GM23338 (cell line): ENCODE data around the gene THY1. TPM values are rescaled to one million over a fixed set of nuclear protein-coding genes. Genes with fewer than 3 reads are reported as not detected.

Experiments used
- ATAC-seq: fragments of 200-7000 bp; cut with Tn5 transposase; 3 replicates; pipeline ENCODE4 v1.9.1; 2020
- DNase-seq: peaks from one replicate; pipeline ENCODE4 v3.0.0-alpha.2; 2015; ENCODE audit warnings: low spot score
- H2AFZ ChIP-seq: fragments of 200-600 bp; sonication (generic); 2 replicates; pipeline ENCODE4 v1.8.0; 2016; ENCODE audit warnings: antibody characterized with exemption, mild to moderate bottlenecking, moderate library complexity
- H3F3A ChIP-seq: fragments of 200-600 bp; sonication (generic); replicated peaks from 2 replicates; pipeline ENCODE4 v1.8.0; 2017; ENCODE audit warnings: antibody characterized with exemption, mixed run types, low read depth
- H3K27ac ChIP-seq: fragments of 200-600 bp; sonication (generic); 2 replicates; pipeline ENCODE4 v1.6.1; 2016; ENCODE audit warnings: low read depth
- H3K27me3 ChIP-seq: fragments of 200-600 bp; sonication (generic); 2 replicates; pipeline ENCODE4 v1.8.0; 2016; ENCODE audit warnings: mild to moderate bottlenecking, mixed run types, moderate library complexity; ENCODE audit not compliant: insufficient read depth
- H3K36me3 ChIP-seq: fragments of 200-600 bp; sonication (generic); 2 replicates; pipeline ENCODE4 v1.8.0; 2016; ENCODE audit warnings: mild to moderate bottlenecking; ENCODE audit not compliant: insufficient read depth
- H3K4me1 ChIP-seq: fragments of 200-600 bp; sonication (generic); 2 replicates; pipeline ENCODE4 v1.8.0; 2016; ENCODE audit warnings: mild to moderate bottlenecking, moderate library complexity; ENCODE audit not compliant: insufficient read depth
- H3K4me2 ChIP-seq: fragments of 200-600 bp; sonication (generic); 2 replicates; pipeline ENCODE4 v1.7.1; 2017; ENCODE audit warnings: mixed run types
- H3K4me3 ChIP-seq: fragments of 200-600 bp; sonication (generic); 2 replicates; pipeline ENCODE4 v1.6.1; 2016; ENCODE audit warnings: mixed run types
- H3K79me2 ChIP-seq: fragments of 200-600 bp; sonication (generic); replicated peaks from 2 replicates; pipeline ENCODE4 v1.8.0; 2017; ENCODE audit warnings: mild to moderate bottlenecking; ENCODE audit not compliant: insufficient read depth
- H3K9me2 ChIP-seq: fragments of 200-600 bp; sonication (generic); 2 replicates; pipeline ENCODE4 v1.8.0; 2017; ENCODE audit not compliant: insufficient read depth
- H4K20me1 ChIP-seq: fragments of 200-600 bp; sonication (generic); replicated peaks from 2 replicates; pipeline ENCODE4 v1.8.0; 2017; ENCODE audit warnings: mild to moderate bottlenecking; ENCODE audit not compliant: insufficient read depth
- H3K27ac Mint-ChIP-seq: 2 replicates; pipeline ENCODE4 v1.8.0; 2020; ENCODE audit warnings: inconsistent platforms, mild to moderate bottlenecking, moderate library complexity, mixed read lengths
- H3K27me3 Mint-ChIP-seq: 3 replicates; pipeline ENCODE4 v1.8.0; 2022; ENCODE audit warnings: low read depth, mild to moderate bottlenecking, moderate library complexity, mixed read lengths, inconsistent platforms; ENCODE audit not compliant: insufficient read depth, poor library complexity
- H3K36me3 Mint-ChIP-seq: 3 replicates; pipeline ENCODE4 v1.8.0; 2021; ENCODE audit warnings: low read depth, mild to moderate bottlenecking, inconsistent platforms, moderate library complexity, mixed read lengths
- H3K4me1 Mint-ChIP-seq: 3 replicates; pipeline ENCODE4 v1.8.0; 2020; ENCODE audit warnings: mild to moderate bottlenecking, inconsistent platforms, mixed read lengths
- H3K4me3 Mint-ChIP-seq: 3 replicates; pipeline ENCODE4 v1.8.0; 2021; ENCODE audit warnings: moderate library complexity, mild to moderate bottlenecking, inconsistent platforms, mixed read lengths
- H3K9me3 Mint-ChIP-seq: 3 replicates; pipeline ENCODE4 v1.8.0; 2020; ENCODE audit warnings: moderate library complexity, mild to moderate bottlenecking, inconsistent platforms, mixed read lengths
- CREB1 ChIP-seq: fragments of 250-450 bp; sonication (Bioruptor Pico); IDR thresholded peaks from 2 replicates; pipeline ENCODE4 v1.5.0; 2020; ENCODE audit warnings: low read depth, mild to moderate bottlenecking, moderate library complexity
- EZH2 ChIP-seq: fragments of 200-600 bp; sonication (generic); IDR thresholded peaks from one replicate; pipeline ENCODE4 v1.8.0; 2017; ENCODE audit warnings: antibody characterized with exemption, mild to moderate bottlenecking, low read depth; ENCODE audit not compliant: unreplicated experiment
- EZH2phosphoT487 ChIP-seq: fragments of 200-600 bp; sonication (generic); IDR thresholded peaks from one replicate; pipeline ENCODE4 v1.8.1; 2018; ENCODE audit warnings: antibody characterized with exemption; ENCODE audit not compliant: unreplicated experiment
- JUNB ChIP-seq: IDR thresholded peaks from one replicate; pipeline ENCODE4 v1.6.1; 2016; ENCODE audit warnings: antibody characterized with exemption; ENCODE audit not compliant: unreplicated experiment
- POLR2AphosphoS5 ChIP-seq: IDR thresholded peaks from 2 replicates; pipeline ENCODE4 v1.6.1; 2016; ENCODE audit warnings: antibody characterized with exemption, low read depth
- ZNF114 ChIP-seq: fragments of 250-450 bp; sonication (Bioruptor Pico); IDR thresholded peaks from 2 replicates; pipeline ENCODE4 v1.5.0; 2020; ENCODE audit warnings: mild to moderate bottlenecking, moderate library complexity
- ZNF331 ChIP-seq: fragments of 250-450 bp; sonication (Bioruptor Pico); IDR thresholded peaks from 2 replicates; pipeline ENCODE4 v1.5.0; 2020; ENCODE audit warnings: low read depth, mild to moderate bottlenecking, moderate library complexity
- polyA plus RNA-seq: library from polyadenylated mRNA; unstranded; fragments of >200 nt; fragmentation: Nextera tagmentation; extraction: Ambion mirVana; gene quantifications from 2 replicates; pipeline ENCODE4 v1.2.1, GENCODE V29; 2016
- total RNA-seq: library from RNA; depleted of rRNA; stranded (reverse); fragments of >200 nt; shearing (Covaris generic); gene quantifications from 2 replicates; pipeline ENCODE4 v1.2.3, GENCODE V29; 2014
- TF ChIP-seq, protein P1 (sequence below): IDR thresholded peaks from one replicate; pipeline ENCODE4 v1.6.1; 2018; ENCODE audit warnings: antibody characterized with exemption; ENCODE audit not compliant: unreplicated experiment

The THY1 gene
- total and polyA plus RNA-seq, 2 experiments from 2014 or later, result 490 to 597 TPM

DNA sequence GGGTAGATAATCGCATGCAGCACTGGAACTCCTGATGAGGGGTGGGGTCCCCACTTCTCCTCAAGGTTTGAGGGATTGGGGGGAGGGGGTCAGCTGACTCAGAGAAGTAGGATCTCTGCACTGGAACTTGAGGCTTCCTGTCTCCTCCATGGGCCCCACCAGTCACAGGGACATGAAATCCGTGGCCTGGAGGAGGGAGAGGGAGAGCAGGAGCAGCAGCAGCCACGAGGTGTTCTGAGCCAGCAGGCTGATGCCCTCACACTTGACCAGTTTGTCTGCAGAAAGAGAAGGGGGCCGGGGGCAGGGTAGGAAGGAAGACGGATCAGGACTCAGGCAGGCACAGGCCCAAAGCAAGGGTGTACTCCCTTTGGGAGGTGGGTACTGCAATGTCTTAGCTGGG is 3.7 kb downstream of the THY1 start:
- peaks cover 40% of the 10 kb centered on the region for H3K79me2 ChIP-seq
- no peak for DNase-seq
- H3K27ac Mint-ChIP-seq, result peak overlapping the region; percentile 93
- peaks cover 46% of the 10 kb centered on the region for H3K27me3 Mint-ChIP-seq
- peaks cover 5% of the 10 kb centered on the region; the same call in 1 of the 3 replicates for H3K9me3 Mint-ChIP-seq
- ATAC-seq, result no peak
- H3F3A ChIP-seq, result peaks cover 40% of the 10 kb centered on the region
- H3K36me3 Mint-ChIP-seq, result peaks cover 65% of the 10 kb centered on the region
- H3K4me3 ChIP-seq, result no peak overlapping the region
- H3K27me3 ChIP-seq, result no peaks in the 10 kb centered on the region
- peaks cover 52% of the 10 kb centered on the region for H3K4me1 Mint-ChIP-seq
- H3K36me3 ChIP-seq, result peaks cover 16% of the 10 kb centered on the region
- peaks cover 40% of the 10 kb centered on the region for H3K4me1 ChIP-seq
- no peak overlapping the region for H2AFZ ChIP-seq
- H3K27ac ChIP-seq, result peak overlapping the region; percentile 51
- peaks cover 10% of the 10 kb centered on the region for H4K20me1 ChIP-seq
- no peaks in the 10 kb centered on the region for H3K9me2 ChIP-seq
- peak overlapping the region; percentile 91 for H3K4me3 Mint-ChIP-seq
- TF ChIP-seq CREB1 (CRISPR knock-in tag) (no peak), EZH2phosphoT487 (no peak), ZNF114 (no peak), EZH2 (no peak), ZNF331 (CRISPR knock-in tag) (no peak), POLR2AphosphoS5 (no peak; the same call in 1 of the 2 replicates)
- TF ChIP-seq, protein P1, sequence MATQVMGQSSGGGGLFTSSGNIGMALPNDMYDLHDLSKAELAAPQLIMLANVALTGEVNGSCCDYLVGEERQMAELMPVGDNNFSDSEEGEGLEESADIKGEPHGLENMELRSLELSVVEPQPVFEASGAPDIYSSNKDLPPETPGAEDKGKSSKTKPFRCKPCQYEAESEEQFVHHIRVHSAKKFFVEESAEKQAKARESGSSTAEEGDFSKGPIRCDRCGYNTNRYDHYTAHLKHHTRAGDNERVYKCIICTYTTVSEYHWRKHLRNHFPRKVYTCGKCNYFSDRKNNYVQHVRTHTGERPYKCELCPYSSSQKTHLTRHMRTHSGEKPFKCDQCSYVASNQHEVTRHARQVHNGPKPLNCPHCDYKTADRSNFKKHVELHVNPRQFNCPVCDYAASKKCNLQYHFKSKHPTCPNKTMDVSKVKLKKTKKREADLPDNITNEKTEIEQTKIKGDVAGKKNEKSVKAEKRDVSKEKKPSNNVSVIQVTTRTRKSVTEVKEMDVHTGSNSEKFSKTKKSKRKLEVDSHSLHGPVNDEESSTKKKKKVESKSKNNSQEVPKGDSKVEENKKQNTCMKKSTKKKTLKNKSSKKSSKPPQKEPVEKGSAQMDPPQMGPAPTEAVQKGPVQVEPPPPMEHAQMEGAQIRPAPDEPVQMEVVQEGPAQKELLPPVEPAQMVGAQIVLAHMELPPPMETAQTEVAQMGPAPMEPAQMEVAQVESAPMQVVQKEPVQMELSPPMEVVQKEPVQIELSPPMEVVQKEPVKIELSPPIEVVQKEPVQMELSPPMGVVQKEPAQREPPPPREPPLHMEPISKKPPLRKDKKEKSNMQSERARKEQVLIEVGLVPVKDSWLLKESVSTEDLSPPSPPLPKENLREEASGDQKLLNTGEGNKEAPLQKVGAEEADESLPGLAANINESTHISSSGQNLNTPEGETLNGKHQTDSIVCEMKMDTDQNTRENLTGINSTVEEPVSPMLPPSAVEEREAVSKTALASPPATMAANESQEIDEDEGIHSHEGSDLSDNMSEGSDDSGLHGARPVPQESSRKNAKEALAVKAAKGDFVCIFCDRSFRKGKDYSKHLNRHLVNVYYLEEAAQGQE, result no peak
- no peak overlapping the region for H3K4me2 ChIP-seq

- Histone ChIP-seq H4K20me1 (peaks cover 10% of the 10 kb centered on the region), H3K4me2 (no peak overlapping the region), H2AFZ (no peak overlapping the region), H3K9me2 (no peaks in the 10 kb centered on the region), H3K27ac (peak overlapping the region; percentile 51), H3K36me3 (peaks cover 16% of the 10 kb centered on the region), H3F3A (peaks cover 40% of the 10 kb centered on the region), H3K27me3 (no peaks in the 10 kb centered on the region), H3K4me1 (peaks cover 35% of the 10 kb centered on the region), H3K79me2 (peaks cover 36% of the 10 kb centered on the region), H3K4me3 (no peak overlapping the region)
- Mint-ChIP-seq H3K4me3 (peak overlapping the region; percentile 91; the same call in 2 of the 3 replicates), H3K4me1 (peaks cover 48% of the 10 kb centered on the region), H3K36me3 (peaks cover 65% of the 10 kb centered on the region), H3K9me3 (peaks cover 5% of the 10 kb centered on the region; the same call in 1 of the 3 replicates), H3K27ac (peak overlapping the region; percentile 93), H3K27me3 (peaks cover 43% of the 10 kb centered on the region)
- no peak for ATAC-seq
- no peak for TF ChIP-seq POLR2AphosphoS5
- TF ChIP-seq, protein P1, result no peak
- no peak for TF ChIP-seq JUNB
- DNase-seq, result no peak
These were observed 4.2 kb downstream of the THY1 start for GRCh38 chr11:119418759-119419158.
